Fibroblast of skin of right quadriceps (primary cell): ENCODE measurements around the gene SLC38A10.

ENCODE experiments used
- DNase-seq: peaks from one replicate; pipeline ENCODE4 v3.0.0-alpha.2; 2013

Gene SLC38A10

GRCh38 chr17:81251709-81252301 lies 43.3 kb downstream of the SLC38A10 start:
- no peak for DNase-seq

GRCh38 chr17:81251094-81251708 lies 43.9 kb downstream of the SLC38A10 start:
- DNase-seq, result no peak

- DNase-seq, result no peak
Observed at GRCh38 chr17:81250286-81251093, 44.6 kb downstream of the SLC38A10 start.

- DNase-seq, result no peak
Observed at GRCh38 chr17:81249223-81250040, 45.7 kb downstream of the SLC38A10 start.

- DNase-seq, result no peak
Observed at GRCh38 chr17:81248649-81249048, 46.5 kb downstream of the SLC38A10 start.

GRCh38 chr17:81247339-81247990 lies 47.6 kb downstream of the SLC38A10 start:
- DNase-seq, result no peak

GRCh38 chr17:81246679-81247338 lies 48.3 kb downstream of the SLC38A10 start:
- DNase-seq, result no peak

- no peak for DNase-seq
Observed at GRCh38 chr17:81246343-81246670, 48.8 kb downstream of the SLC38A10 start.

GRCh38 chr17:81245665-81246342 lies 49.3 kb downstream of the SLC38A10 start:
- DNase-seq, result no peak

GRCh38 chr17:81245024-81245664 lies 50.0 kb downstream of the SLC38A10 start:
- DNase-seq, result no peak

- no peak for DNase-seq
Observed at GRCh38 chr17:81244358-81245023, 50.6 kb downstream of the SLC38A10 start.

GRCh38 chr17:81243333-81243664 lies 51.8 kb downstream of the SLC38A10 start:
- DNase-seq, result no peak

- DNase-seq, result no peak
Observed at GRCh38 chr17:81242421-81243332, 52.4 kb downstream of the SLC38A10 start.

GRCh38 chr17:81241648-81242420 lies 53.3 kb downstream of the SLC38A10 start:
- peak; percentile 22 for DNase-seq

- no peak for DNase-seq
Observed at GRCh38 chr17:81241203-81241602, 53.9 kb downstream of the SLC38A10 start.

- no peak for DNase-seq
Observed at GRCh38 chr17:81240761-81241160, 54.3 kb downstream of the SLC38A10 start.

- DNase-seq, result no peak
Observed at GRCh38 chr17:81239714-81240555, 55.2 kb downstream of the SLC38A10 start.
